Activated naive CD8-positive, alpha-beta T cell (primary cell): Measurements from ENCODE around the gene CTPS1.
A peak's percentile ranks its signal among the peaks of the same experiment; 100 is the strongest.

Experiments used
- H3K27ac Mint-ChIP-seq: one replicate; pipeline ENCODE4 v1.8.0; 2021; ENCODE audit warnings: mixed read lengths
- H3K27me3 Mint-ChIP-seq: one replicate; pipeline ENCODE4 v1.8.0; 2021; ENCODE audit warnings: mixed read lengths
- H3K36me3 Mint-ChIP-seq: one replicate; pipeline ENCODE4 v1.8.0; 2021; ENCODE audit warnings: mixed read lengths
- H3K4me1 Mint-ChIP-seq: one replicate; pipeline ENCODE4 v1.8.0; 2021; ENCODE audit warnings: low read depth, mixed read lengths
- H3K4me3 Mint-ChIP-seq: one replicate; pipeline ENCODE4 v1.8.0; 2021; ENCODE audit warnings: mild to moderate bottlenecking, mixed read lengths
- H3K9me3 Mint-ChIP-seq: one replicate; pipeline ENCODE4 v1.8.0; 2021; ENCODE audit warnings: low read depth, mixed read lengths

Gene CTPS1

DNA sequence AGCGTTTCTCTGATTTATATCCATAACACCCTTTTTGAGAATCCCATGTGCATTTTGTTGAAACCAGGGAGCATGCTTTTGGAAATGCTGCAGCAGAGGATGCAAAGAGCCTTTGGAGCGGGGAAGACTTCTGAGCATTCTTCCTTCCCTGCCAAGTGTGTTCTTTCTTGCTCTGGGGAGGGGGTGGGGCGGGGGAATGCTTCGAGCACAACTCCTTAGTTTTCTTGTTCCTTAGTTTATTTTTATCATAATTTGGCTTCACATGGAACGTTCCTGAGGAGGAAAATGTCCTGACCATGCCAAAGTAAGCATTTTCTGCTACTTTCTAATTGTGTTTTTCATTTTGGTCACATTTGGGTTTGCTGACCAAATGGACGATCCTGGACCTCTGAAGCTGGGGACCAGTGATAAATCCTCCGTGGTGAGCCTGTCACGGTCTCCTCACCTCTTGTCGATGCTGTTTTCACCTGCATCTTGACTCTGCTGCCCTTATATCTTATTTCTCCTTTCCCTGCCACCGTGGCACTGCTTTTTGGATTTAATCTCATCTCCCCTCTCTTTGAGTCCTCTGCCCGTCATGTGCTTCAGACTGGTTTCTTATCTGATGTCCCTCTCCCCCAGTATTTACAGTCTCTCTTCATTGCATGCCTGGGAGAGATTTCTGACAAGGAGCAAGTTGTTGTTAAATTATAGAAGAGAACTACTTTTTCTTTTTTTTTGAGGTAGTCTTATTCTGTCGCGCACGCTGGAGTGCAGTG, 2.4 kb downstream of the CTPS1 start:
- peak overlapping the region; percentile 99 for H3K27ac Mint-ChIP-seq
- H3K9me3 Mint-ChIP-seq = no peaks in the 10 kb centered on the region
- peaks cover 31% of the 10 kb centered on the region for H3K36me3 Mint-ChIP-seq
- no peaks in the 10 kb centered on the region for H3K27me3 Mint-ChIP-seq
- peaks cover 49% of the 10 kb centered on the region for H3K4me1 Mint-ChIP-seq
- peak overlapping the region; percentile 98 for H3K4me3 Mint-ChIP-seq

DNA sequence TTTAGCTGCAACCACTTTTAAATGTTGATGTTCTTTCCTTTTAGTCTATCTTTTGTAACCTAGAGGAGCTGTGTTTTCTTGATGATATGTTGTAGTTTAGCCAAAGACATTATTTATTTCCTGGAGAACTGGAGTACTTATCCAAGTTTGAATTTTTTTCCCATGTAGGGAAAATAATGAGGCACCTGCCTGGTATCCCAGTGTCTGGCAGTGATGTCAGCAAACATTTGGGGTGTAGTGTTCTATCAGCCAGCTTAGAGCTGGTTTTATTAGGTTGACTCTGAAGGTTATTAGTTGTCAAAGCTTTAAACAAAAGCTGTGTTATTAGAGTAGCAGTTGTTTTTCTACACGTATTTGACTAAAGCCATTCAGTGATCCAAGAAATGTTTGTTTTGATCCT, 3.2 kb downstream of the CTPS1 start:
- peak overlapping the region; percentile 98 for H3K4me3 Mint-ChIP-seq
- peak overlapping the region; percentile 73 for H3K27ac Mint-ChIP-seq
- peaks cover 35% of the 10 kb centered on the region for H3K36me3 Mint-ChIP-seq
- peaks cover 49% of the 10 kb centered on the region for H3K4me1 Mint-ChIP-seq
- no peaks in the 10 kb centered on the region for H3K9me3 Mint-ChIP-seq
- no peaks in the 10 kb centered on the region for H3K27me3 Mint-ChIP-seq

DNA sequence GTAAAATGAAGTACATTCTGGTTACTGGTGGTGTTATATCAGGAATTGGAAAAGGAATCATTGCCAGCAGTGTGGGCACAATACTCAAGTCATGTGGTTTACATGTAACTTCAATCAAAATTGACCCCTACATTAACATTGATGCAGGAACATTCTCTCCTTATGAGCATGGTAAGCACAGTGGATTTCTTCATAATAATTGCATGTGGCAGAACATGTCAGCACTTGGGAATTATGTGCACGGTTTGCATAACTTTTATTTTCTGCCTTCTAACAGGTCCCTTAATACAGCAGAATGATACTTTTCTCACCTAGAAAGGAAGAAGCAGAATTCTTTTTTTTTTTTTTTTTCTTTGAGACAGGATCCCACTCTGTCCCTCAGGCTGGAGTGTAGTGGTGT, 3.8 kb downstream of the CTPS1 start:
- Mint-ChIP-seq H3K36me3 (peaks cover 35% of the 10 kb centered on the region), H3K27ac (peak overlapping the region; percentile 30), H3K9me3 (no peaks in the 10 kb centered on the region), H3K4me3 (peak overlapping the region; percentile 77), H3K27me3 (no peaks in the 10 kb centered on the region), H3K4me1 (peaks cover 49% of the 10 kb centered on the region)

DNA sequence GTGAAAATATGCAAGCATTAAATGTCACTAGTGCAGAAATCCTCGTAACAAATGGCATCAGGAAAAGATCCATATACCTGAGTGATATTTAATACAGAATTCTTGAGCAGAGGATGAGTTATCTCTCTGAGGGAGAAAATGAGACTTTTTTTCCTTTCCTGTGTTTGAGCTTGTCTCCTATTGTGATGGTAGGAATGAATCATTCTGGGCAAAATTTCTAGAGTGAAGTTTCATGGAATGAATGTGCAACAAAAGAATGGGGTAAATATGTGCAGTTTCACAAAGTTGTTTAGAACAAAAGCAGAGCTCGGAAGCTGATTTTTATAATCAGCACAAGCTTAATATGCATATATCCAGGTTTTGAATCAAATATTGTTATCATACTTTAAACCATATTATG, 4.6 kb downstream of the CTPS1 start:
- Mint-ChIP-seq H3K27me3 (no peaks in the 10 kb centered on the region), H3K9me3 (no peaks in the 10 kb centered on the region), H3K27ac (peak overlapping the region; percentile 88), H3K36me3 (peaks cover 40% of the 10 kb centered on the region), H3K4me1 (peaks cover 47% of the 10 kb centered on the region), H3K4me3 (peak overlapping the region; percentile 77)

DNA sequence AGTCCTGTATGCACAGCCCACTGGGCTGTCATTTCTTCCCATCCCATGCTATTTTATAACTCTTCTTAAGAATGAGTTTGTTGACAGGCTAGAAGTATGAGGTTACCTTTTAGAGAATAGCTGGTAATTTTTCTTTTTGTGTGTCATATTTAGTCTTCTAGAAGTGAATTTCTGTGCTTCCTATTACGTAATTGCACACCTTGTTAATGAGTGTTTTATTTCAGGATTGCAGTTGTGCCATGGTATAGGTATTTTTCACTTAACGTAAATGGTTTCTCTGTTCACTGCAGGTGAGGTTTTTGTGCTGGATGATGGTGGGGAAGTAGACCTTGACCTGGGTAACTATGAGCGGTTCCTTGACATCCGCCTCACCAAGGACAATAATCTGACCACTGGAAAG, 5.0 kb downstream of the CTPS1 start:
- peaks cover 43% of the 10 kb centered on the region for H3K36me3 Mint-ChIP-seq
- peaks cover 47% of the 10 kb centered on the region for H3K4me1 Mint-ChIP-seq
- no peaks in the 10 kb centered on the region for H3K27me3 Mint-ChIP-seq
- H3K4me3 Mint-ChIP-seq = peak overlapping the region; percentile 77
- H3K27ac Mint-ChIP-seq = peak overlapping the region; percentile 88
- H3K9me3 Mint-ChIP-seq = no peaks in the 10 kb centered on the region

DNA sequence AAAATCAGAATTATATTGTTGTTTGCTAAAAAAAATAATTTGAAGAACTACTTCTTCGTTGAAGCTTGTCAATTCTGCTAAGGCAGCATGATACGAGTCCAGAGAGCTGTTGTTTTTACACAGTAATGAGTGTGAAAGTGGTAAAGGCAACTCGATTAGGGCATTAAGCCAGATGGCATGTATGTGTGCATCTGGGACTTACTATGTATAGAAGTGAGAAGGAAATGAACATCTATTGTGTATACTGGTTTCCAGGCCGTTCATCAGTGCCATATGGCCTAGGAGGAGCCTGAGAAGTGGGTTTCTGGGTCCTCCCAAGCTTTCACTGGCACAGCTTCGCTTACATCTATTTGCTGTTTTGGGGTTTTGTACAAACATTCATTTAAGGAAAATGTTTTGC, 5.7 kb downstream of the CTPS1 start:
- H3K9me3 Mint-ChIP-seq = no peaks in the 10 kb centered on the region
- H3K36me3 Mint-ChIP-seq = peaks cover 48% of the 10 kb centered on the region
- H3K27me3 Mint-ChIP-seq = no peaks in the 10 kb centered on the region
- H3K27ac Mint-ChIP-seq = peak overlapping the region; percentile 34
- no peak overlapping the region for H3K4me3 Mint-ChIP-seq
- H3K4me1 Mint-ChIP-seq = peaks cover 47% of the 10 kb centered on the region

DNA sequence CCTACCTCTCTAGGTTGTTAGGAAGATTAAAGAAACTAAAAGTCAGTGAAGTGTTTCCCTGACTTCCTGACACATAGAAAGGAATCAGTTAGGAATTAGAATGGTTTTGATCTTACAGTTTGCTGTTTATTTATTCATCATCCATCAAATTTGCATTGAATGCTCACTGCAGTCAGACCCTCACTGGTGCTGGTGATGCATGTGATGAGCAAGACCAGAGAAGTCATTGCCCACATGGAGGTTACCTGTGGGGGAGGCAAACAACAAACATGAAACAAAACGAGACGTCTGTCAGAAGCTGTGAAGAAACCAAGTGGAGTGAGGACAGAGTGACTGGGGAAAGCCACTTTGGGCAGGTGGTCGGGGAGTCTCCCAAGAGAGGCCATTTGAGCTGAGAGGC, 6.4 kb downstream of the CTPS1 start:
- peaks cover 44% of the 10 kb centered on the region for H3K36me3 Mint-ChIP-seq
- H3K27me3 Mint-ChIP-seq = no peaks in the 10 kb centered on the region
- no peaks in the 10 kb centered on the region for H3K9me3 Mint-ChIP-seq
- no peak overlapping the region for H3K4me3 Mint-ChIP-seq
- H3K4me1 Mint-ChIP-seq = peaks cover 42% of the 10 kb centered on the region
- peak overlapping the region; percentile 47 for H3K27ac Mint-ChIP-seq

DNA sequence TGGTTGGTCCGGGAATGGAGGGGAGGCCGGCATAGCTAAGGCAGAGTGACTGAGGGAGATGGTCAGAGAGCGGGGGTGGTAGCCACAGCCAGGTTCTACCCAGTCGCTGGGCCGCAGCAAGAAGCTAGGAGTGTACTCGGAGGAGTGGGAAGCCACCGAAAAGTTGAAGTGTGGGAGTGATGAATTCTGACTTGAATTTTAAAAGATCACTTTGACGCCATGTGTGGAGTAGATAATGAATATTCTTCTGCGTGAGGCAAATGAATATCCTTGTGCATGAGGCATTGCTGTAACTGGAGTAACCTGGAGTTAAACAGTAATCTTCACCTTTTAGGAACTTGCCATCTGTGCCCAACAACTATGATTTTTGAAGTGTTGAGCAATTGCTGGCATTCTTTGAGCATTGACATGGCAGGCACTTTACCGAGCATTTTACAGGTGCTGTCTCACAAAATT, 6.9 kb downstream of the CTPS1 start:
- Mint-ChIP-seq H3K4me1 (peaks cover 37% of the 10 kb centered on the region), H3K27ac (peak overlapping the region; percentile 47), H3K27me3 (no peaks in the 10 kb centered on the region), H3K36me3 (peaks cover 40% of the 10 kb centered on the region), H3K9me3 (no peaks in the 10 kb centered on the region), H3K4me3 (no peak overlapping the region)

DNA sequence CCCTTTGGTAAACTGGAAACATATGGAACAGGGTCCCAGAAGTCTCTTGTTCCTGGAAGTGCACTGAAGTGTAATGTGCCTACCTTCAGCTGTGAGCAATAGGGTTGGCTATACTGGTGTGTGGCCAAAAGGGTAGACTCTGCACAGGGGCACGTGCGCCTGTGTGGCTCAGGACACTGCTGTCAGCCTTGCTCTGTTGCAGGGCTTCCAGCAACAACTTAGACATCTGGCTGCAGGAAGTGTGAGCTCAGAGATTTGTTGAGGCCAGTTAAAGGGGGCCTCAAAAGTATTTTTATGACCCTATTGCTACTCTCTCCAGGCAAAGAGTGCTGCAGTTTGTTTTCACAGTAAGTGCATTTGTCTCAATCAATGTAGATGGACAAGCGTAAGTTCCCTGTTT, 7.5 kb downstream of the CTPS1 start:
- peaks cover 31% of the 10 kb centered on the region for H3K4me1 Mint-ChIP-seq
- no peaks in the 10 kb centered on the region for H3K9me3 Mint-ChIP-seq
- H3K36me3 Mint-ChIP-seq = peaks cover 41% of the 10 kb centered on the region
- no peak overlapping the region for H3K27ac Mint-ChIP-seq
- H3K27me3 Mint-ChIP-seq = no peaks in the 10 kb centered on the region
- no peak overlapping the region for H3K4me3 Mint-ChIP-seq

DNA sequence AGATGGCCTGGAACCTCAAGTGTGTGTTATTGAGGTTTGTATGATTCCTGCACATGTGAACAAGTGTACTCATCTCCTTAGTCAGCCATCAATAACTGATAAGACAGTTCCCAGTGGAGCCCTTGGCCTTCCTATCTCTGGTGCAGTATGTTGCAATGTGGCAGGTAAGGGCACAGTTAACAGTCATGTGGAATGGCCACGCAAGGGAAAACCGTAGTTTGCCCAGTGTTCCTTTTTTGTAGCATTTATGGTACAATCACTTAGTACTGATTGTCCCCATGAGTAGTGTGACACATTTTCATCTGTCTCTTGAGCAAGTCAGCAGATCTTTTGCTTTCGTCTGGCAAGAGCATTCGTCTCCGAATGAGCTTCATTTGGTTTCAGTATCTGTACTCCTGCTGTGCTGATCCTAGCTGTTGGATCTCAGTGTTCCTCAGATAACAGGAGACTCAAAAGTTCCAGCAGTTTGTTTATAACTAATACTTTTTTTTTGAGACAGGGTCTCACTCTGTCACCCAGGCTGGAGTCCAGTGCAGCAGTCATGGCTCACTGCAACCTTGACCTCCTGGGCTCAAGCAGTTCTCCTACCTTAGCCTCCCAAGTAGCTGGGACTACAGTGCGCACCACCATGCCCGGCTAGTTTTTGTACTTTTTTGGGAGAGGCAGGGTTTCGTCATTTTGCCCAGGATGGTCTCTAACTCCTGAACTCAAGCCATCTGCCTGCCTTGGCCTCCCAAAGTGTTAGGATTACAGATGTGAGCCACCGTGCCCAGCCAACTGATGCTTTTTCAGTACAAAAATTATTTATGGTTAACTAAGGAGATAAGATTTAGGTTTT, 8.2 kb downstream of the CTPS1 start:
- Mint-ChIP-seq H3K27me3 (no peaks in the 10 kb centered on the region), H3K9me3 (no peaks in the 10 kb centered on the region), H3K4me1 (peaks cover 26% of the 10 kb centered on the region), H3K4me3 (no peak overlapping the region), H3K36me3 (peaks cover 43% of the 10 kb centered on the region), H3K27ac (peak overlapping the region; percentile 64)

DNA sequence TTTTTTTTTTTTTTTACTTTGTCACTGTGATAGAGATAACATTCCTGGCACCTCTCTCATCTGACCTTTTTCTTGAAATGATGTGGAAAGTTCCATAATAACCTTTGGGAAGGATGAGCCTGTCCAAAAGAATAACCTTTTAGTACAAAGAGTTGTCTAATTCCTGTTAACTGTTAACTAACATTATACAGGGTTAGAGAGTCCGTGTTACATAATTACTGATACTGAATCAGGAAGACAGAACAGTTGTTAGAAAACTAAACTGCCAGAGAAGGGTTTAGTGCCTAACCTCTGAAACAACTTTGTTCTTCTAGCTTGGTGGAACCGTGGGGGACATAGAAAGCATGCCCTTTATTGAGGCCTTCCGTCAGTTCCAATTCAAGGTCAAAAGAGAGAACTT, 8.8 kb downstream of the CTPS1 start:
- no peaks in the 10 kb centered on the region for H3K27me3 Mint-ChIP-seq
- H3K36me3 Mint-ChIP-seq = peaks cover 43% of the 10 kb centered on the region
- H3K4me1 Mint-ChIP-seq = peaks cover 19% of the 10 kb centered on the region
- no peaks in the 10 kb centered on the region for H3K9me3 Mint-ChIP-seq
- H3K4me3 Mint-ChIP-seq = no peak overlapping the region
- no peak overlapping the region for H3K27ac Mint-ChIP-seq

DNA sequence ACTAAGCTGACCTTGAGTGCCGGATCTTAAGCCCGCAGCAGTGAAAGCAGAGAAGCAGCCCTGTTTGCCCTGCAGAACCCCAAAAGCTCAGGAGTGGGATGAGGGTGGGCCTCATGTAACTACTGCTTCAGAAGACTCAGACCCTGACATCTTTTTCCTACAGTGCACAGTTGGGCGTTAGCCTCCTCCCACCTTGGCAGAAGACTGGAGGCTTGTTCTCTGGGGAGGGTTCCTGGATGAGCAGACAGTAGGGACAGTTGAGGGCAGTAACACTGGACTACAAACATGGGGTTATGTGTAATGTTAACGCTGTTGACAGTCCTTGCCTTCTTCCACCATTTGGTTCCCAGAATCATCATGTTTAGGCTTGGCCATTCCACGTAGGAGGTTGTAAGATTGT, 9.6 kb downstream of the CTPS1 start:
- Mint-ChIP-seq H3K4me3 (no peak overlapping the region), H3K36me3 (peaks cover 39% of the 10 kb centered on the region), H3K27ac (peak overlapping the region; percentile 8), H3K9me3 (no peaks in the 10 kb centered on the region), H3K27me3 (no peaks in the 10 kb centered on the region), H3K4me1 (peaks cover 13% of the 10 kb centered on the region)

DNA sequence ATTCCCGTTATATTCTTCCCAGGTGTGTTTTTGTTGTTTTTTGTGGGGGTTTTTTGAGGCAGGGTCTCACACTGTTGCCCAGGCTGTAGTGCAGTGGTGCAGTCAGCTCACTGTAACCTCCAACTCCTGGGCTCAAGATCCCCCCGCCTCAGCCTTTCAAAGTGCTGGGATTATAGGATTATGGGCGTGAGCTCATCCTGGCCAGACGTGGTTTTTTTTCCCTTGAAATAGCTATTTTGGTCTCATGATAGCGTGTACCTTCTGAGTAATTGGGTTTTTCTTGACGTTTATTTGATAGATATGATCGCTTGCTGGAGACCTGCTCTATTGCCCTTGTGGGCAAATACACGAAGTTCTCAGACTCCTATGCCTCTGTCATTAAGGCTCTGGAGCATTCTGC, 17.6 kb downstream of the CTPS1 start:
- Mint-ChIP-seq H3K4me1 (peaks cover 6% of the 10 kb centered on the region), H3K27ac (no peak overlapping the region), H3K27me3 (no peaks in the 10 kb centered on the region), H3K36me3 (peaks cover 11% of the 10 kb centered on the region), H3K9me3 (no peaks in the 10 kb centered on the region), H3K4me3 (no peak overlapping the region)

DNA sequence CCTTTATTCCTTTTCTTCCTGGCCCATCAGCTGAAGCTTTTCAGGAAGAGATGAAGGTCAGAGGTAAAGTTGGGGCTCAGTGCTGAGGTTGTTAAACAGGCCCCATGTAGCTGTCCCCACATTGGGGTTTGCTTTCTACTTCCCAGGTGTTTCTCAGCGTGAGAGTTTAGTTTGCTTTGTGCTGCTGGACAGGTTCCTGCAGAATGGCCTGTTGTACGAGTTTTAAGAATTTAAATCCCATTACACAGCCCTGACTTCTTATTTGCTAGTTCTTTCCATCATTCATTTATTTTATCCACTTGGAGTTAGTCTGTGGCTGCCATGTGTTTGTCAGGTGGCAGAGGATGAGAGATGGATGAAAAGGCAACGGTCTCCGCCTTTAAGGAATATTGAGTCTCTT, 19.2 kb downstream of the CTPS1 start:
- Mint-ChIP-seq H3K36me3 (peaks cover 14% of the 10 kb centered on the region), H3K27ac (no peak overlapping the region), H3K9me3 (no peaks in the 10 kb centered on the region), H3K27me3 (no peaks in the 10 kb centered on the region), H3K4me3 (no peak overlapping the region), H3K4me1 (peaks cover 22% of the 10 kb centered on the region)

DNA sequence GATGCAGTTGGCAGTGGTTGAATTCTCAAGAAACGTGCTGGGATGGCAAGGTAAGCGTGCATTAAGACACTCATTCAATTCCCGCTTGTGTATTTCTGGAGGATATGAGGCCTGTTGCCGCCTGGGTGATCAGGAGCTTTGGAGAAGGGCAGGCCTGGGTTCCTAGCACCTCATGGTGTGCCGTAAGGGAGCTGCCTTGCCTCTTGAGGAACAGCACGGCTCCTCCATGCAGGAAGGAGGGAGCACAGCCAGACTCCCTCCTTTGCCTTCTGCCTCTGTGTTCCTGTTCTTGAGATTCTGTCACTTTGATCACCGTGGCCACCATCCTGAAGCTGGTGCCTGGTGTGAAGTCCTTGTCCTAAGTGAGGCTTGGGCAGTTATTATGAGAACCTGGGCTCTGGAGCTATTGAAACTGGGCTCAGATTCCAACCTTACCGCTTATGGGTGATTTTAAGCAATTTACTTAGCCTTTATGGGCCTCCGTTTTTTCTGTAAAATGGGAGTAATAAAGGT, 23.7 kb downstream of the CTPS1 start:
- peak overlapping the region; percentile 51 for H3K4me3 Mint-ChIP-seq
- no peaks in the 10 kb centered on the region for H3K27me3 Mint-ChIP-seq
- peaks cover 24% of the 10 kb centered on the region for H3K4me1 Mint-ChIP-seq
- H3K36me3 Mint-ChIP-seq = peaks cover 18% of the 10 kb centered on the region
- H3K9me3 Mint-ChIP-seq = no peaks in the 10 kb centered on the region
- peak overlapping the region; percentile 54 for H3K27ac Mint-ChIP-seq
